Aorta (tissue), 5 donors: ENCODE results near the gene PRRT1B. TPM values are rescaled to one million over a fixed set of nuclear protein-coding genes. Genes with fewer than 3 reads are reported as not detected.

ENCODE experiments used
- ATAC-seq: fragments of 200-7000 bp; cut with Tn5 transposase; one replicate; pipeline ENCODE4 v1.9.1; 2022; ENCODE audit warnings: moderate library complexity; ENCODE audit not compliant: low FRiP score
- DNase-seq, 2 donors: peaks; one replicate each; pipeline ENCODE4 v3.0.0-alpha.2; 2020
- H3K27ac ChIP-seq, 2 donors: one replicate each; pipeline ENCODE4 v1.5.1; 2013; ENCODE audit warnings: low read length in 2 of 2, mild to moderate bottlenecking in 2 of 2, moderate library complexity in 2 of 2, control low read depth in 1 of 2, inconsistent platforms in 1 of 2, low read depth in 1 of 2
- H3K27me3 ChIP-seq, 2 donors: one replicate each; pipeline ENCODE4 v1.6.1; 2013; ENCODE audit warnings: control low read depth in 1 of 2, low read length in 1 of 2, mild to moderate bottlenecking in 1 of 2, moderate library complexity in 1 of 2; ENCODE audit not compliant: insufficient read depth in 2 of 2, control insufficient read depth in 1 of 2
- H3K36me3 ChIP-seq, 2 donors: one replicate each; pipeline ENCODE4 v1.6.1; 2013; ENCODE audit warnings: control low read depth in 1 of 2, low read length in 1 of 2, mild to moderate bottlenecking in 1 of 2; ENCODE audit not compliant: insufficient read depth in 2 of 2, control insufficient read depth in 1 of 2
- H3K4me1 ChIP-seq, 2 donors: one replicate each; pipeline ENCODE4 v1.6.1; 2013; ENCODE audit warnings: low read length in 2 of 2, control low read depth in 1 of 2, mild to moderate bottlenecking in 1 of 2, moderate library complexity in 1 of 2; ENCODE audit not compliant: insufficient read depth in 2 of 2, control insufficient read depth in 1 of 2
- H3K4me3 ChIP-seq, 2 donors: one replicate each; pipeline ENCODE4 v1.5.1; 2013; ENCODE audit warnings: low read length in 2 of 2, control low read depth in 1 of 2, mild to moderate bottlenecking in 1 of 2
- H3K9me3 ChIP-seq: one replicate; pipeline ENCODE4 v1.6.1; 2013; ENCODE audit warnings: mild to moderate bottlenecking, low read length; ENCODE audit not compliant: control insufficient read depth
- WGBS, 2 donors: extraction: QIAGEN DNeasy Blood & Tissue Kit; methylation state at CpG; one replicate each; pipeline ENCODE4 v1.1.7; 2013; 5-methylcytosine and 5-hydroxymethylcytosine counted together
- intact Hi-C, 2 donors: fragments of 100-400 bp; cut with DNase I; formaldehyde crosslinking; loops; one replicate each; pipeline versions ENCODE4 v1.14.2 to v1.15.0; 2022
- polyA plus RNA-seq, 2 donors: library from polyadenylated mRNA; stranded (reverse); fragments of 200-250 nt; gene quantifications; one replicate each; pipeline ENCODE4 v1.2.3, GENCODE V29; 2013
- total RNA-seq, 2 donors: library from RNA; stranded (reverse); fragmentation: NEBNext Ultra II Directional; extraction: Animal tissue kit (Norgen Biotek cat#: 25700); gene quantifications; one replicate each; pipeline ENCODE4 v1.2.1, GENCODE V29; 2021
- donor health status: healthy with polysubstance abuse.
- donor health status: Bipolar disorder and iron deficiency.
- donor health status: DM: no; HTN: no; CAD: no.
- donor health status: DM: no; HTN: no; CAD: no.
- donor health status: DM: yes; HTN: yes; CAD: no.

Gene PRRT1B
- total and polyA plus RNA-seq, 4 donors: not detected

GRCh38 chr9:131518553-131518952, 26.8 kb upstream of the PRRT1B start:
- intact Hi-C loops: no loop called here
- DNase-seq (no peak), ATAC-seq (no peak)
- Histone ChIP-seq H3K27ac (no peak overlapping the region), H3K4me3 (no peak overlapping the region), H3K36me3 (peaks cover 0 to 12% of the 10 kb centered on the region in 2 donors), H3K27me3 (no peaks in the 10 kb centered on the region), H3K4me1 (no peaks in the 10 kb centered on the region), H3K9me3 (no peaks in the 10 kb centered on the region)
- WGBS, 2 donors: 94 to 96% methylated on average over 20 of the region's 20 CpGs

GRCh38 chr9:131520503-131520902, 24.8 kb upstream of the PRRT1B start:
- Histone ChIP-seq H3K36me3 (peaks cover 0 to 14% of the 10 kb centered on the region in 2 donors), H3K4me3 (no peak overlapping the region), H3K27ac (no peak overlapping the region), H3K9me3 (no peaks in the 10 kb centered on the region), H3K4me1 (no peaks in the 10 kb centered on the region), H3K27me3 (no peaks in the 10 kb centered on the region)
- 78 to 81% methylated on average over 16 of the region's 16 CpGs for WGBS, 2 donors
- ATAC-seq: no peak
- no peak for DNase-seq
- intact Hi-C loops: no loop called here

DNA sequence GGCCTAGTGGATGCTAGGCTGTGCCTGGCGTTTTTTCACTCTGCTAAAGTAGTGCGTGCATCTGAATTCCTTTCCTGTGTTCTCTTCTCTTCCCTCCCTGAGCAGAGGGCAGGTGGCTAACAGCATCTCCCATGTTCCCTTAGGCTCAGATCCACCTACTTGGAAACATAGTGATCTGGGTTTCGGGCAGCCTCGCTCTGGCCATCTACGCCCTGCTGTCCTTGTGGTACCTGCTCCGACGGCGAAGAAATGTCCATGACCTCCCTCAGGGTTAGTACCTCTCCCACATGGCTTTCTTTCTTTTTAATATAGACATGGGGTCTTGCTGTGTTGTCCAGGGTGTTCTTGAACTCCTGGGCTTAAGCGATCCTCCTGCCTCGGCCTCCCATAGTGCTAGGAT, 24.1 kb upstream of the PRRT1B start:
- H3K9me3 ChIP-seq: no peaks in the 10 kb centered on the region
- no peak overlapping the region for H3K27ac ChIP-seq
- ATAC-seq: no peak
- peaks cover 0 to 12% of the 10 kb centered on the region in 2 donors for H3K36me3 ChIP-seq
- no peaks in the 10 kb centered on the region for H3K4me1 ChIP-seq
- no peak for DNase-seq
- intact Hi-C loops: no loop called here
- no peaks in the 10 kb centered on the region for H3K27me3 ChIP-seq
- WGBS, 2 donors: 93 to 96% methylated on average over 10 of the region's 10 CpGs
- H3K4me3 ChIP-seq: no peak overlapping the region

DNA sequence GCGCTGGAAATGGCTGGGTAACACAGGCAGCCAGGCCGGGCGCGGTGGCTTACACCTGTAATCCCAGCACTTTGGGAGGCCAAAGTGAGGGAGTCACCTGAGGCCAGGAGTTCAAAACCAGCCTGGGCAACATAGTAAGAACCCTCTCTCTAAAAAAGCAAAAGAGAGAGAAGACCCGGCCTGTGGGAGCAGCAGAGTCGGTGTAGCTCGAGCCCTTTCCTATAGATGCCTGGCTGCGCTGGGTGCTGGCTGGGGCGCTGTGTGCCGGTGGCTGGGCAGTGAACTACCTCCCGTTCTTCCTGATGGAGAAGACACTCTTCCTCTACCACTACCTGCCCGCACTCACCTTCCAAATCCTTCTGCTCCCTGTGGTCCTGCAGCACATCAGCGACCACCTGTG, 23.5 kb upstream of the PRRT1B start:
- no peaks in the 10 kb centered on the region for H3K9me3 ChIP-seq
- H3K4me3 ChIP-seq: no peak overlapping the region
- peaks cover 0 to 12% of the 10 kb centered on the region in 2 donors for H3K36me3 ChIP-seq
- H3K4me1 ChIP-seq: no peaks in the 10 kb centered on the region
- 95 to 97% methylated on average over 13 of the region's 13 CpGs for WGBS, 2 donors
- H3K27me3 ChIP-seq: no peaks in the 10 kb centered on the region
- ATAC-seq: no peak
- DNase-seq: no peak
- intact Hi-C loops: no loop called here
- H3K27ac ChIP-seq: no peak overlapping the region

GRCh38 chr9:131522257-131523085, 22.9 kb upstream of the PRRT1B start:
- ATAC-seq: no peak
- no peaks in the 10 kb centered on the region for H3K27me3 ChIP-seq
- 89% methylated on average over 29 of the region's 29 CpGs for WGBS, 2 donors
- no peaks in the 10 kb centered on the region for H3K4me1 ChIP-seq
- H3K4me3 ChIP-seq: no peak overlapping the region
- H3K36me3 ChIP-seq: peaks cover 0 to 12% of the 10 kb centered on the region in 2 donors
- intact Hi-C loops: no loop called here
- DNase-seq: no peak
- H3K27ac ChIP-seq: no peak overlapping the region
- H3K9me3 ChIP-seq: no peaks in the 10 kb centered on the region

DNA sequence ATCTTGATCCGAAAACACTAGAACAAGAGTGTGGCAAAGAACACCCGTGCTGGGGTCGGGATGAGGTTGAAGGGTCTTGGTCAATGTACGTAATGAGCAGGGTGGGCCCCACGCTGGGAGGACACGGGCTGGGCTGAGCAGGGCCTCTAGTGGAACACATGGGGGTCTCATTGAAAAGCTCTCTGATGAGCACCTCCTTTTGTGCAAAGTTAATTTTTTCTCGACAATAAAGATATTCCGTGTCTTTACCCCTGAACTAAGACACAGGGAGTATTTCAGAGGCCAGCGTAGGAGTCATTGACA, 22.3 kb upstream of the PRRT1B start:
- Histone ChIP-seq H3K36me3 (peaks cover 0 to 12% of the 10 kb centered on the region in 2 donors), H3K4me1 (no peaks in the 10 kb centered on the region), H3K27me3 (no peaks in the 10 kb centered on the region), H3K27ac (no peak overlapping the region), H3K9me3 (no peaks in the 10 kb centered on the region), H3K4me3 (no peak overlapping the region)
- intact Hi-C loops: no loop called here
- DNase-seq (no peak), ATAC-seq (no peak)
- WGBS, 2 donors: 87 to 89% methylated on average over 9 of the region's 9 CpGs

- intact Hi-C loops: no loop called here
- WGBS, 2 donors: 75 to 77% methylated on average over 29 of the region's 29 CpGs
- Histone ChIP-seq H3K4me3 (no peak overlapping the region), H3K27me3 (no peaks in the 10 kb centered on the region), H3K4me1 (no peaks in the 10 kb centered on the region), H3K9me3 (no peaks in the 10 kb centered on the region), H3K27ac (no peak overlapping the region), H3K36me3 (peaks cover 0 to 12% of the 10 kb centered on the region in 2 donors)
- no peak for DNase-seq
- no peak for ATAC-seq
Measured at GRCh38 chr9:131523451-131524435, 21.6 kb upstream of the PRRT1B start.

DNA sequence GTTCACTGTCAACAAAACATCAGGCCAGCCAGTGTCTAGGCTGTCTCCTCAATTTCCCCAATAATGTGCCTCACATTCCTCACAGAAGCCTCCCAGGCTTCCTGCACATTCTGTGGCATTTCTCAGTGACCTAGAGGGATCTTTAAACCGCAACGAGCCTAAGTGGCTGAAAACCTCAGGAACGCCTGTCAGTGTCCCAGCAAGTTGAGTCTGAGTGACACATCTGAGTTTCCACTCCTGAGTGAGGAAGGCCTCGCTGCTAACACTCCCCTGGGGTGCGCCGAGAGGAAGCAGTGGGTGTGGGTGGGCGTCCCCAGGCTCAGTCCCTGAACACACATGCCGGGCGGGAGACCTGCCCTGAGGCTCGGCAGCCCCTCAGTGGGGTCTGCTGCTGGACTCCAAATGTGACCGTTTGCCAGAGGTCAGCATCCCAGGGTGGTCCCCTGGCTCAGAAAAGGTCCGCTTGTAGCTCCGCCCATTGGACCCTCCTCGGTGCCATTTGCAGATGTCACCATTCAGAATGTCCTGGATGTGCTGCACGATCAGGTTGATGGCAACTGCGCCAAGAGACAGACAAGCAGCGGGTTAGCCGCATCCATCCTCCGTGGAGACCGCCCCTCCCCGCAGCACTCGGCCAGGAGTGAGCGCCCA, 20.5 kb upstream of the PRRT1B start:
- no peak overlapping the region for H3K4me3 ChIP-seq
- H3K27ac ChIP-seq: no peak overlapping the region
- peaks cover 0 to 6% of the 10 kb centered on the region in 2 donors for H3K36me3 ChIP-seq
- intact Hi-C loops: no loop called here
- H3K4me1 ChIP-seq: no peaks in the 10 kb centered on the region
- no peaks in the 10 kb centered on the region for H3K9me3 ChIP-seq
- no peak for ATAC-seq
- no peak for DNase-seq
- WGBS, 2 donors: 83 to 84% methylated on average over 23 of the region's 23 CpGs
- H3K27me3 ChIP-seq: no peaks in the 10 kb centered on the region
